HG03159 (cell line): ENCODE data around the gene CNGA4.
"Not testable (repeated sequence)": the region's sequence is repeated elsewhere in the genome, so short reads cannot be mapped to it uniquely, and the experiment has no call there.

Experiments
- ATAC-seq: cut with Tn5 transposase; IDR thresholded peaks from one replicate; pipeline ENCODE4 v1.9.1; 2021; ENCODE audit warnings: mild to moderate bottlenecking, moderate library complexity; ENCODE audit not compliant: unreplicated experiment

Gene CNGA4

GRCh38 chr11:6224421-6224820, 14.5 kb upstream of the CNGA4 start:
- ATAC-seq, result no peak

GRCh38 chr11:6225024-6225423, 13.9 kb upstream of the CNGA4 start:
- ATAC-seq, result no peak

GRCh38 chr11:6225896-6226295, 13.0 kb upstream of the CNGA4 start:
- no peak for ATAC-seq

GRCh38 chr11:6228520-6228919, 10.4 kb upstream of the CNGA4 start:
- no peak for ATAC-seq

GRCh38 chr11:6229911-6230310, 9.0 kb upstream of the CNGA4 start:
- no peak for ATAC-seq

GRCh38 chr11:6232899-6233298, 6.0 kb upstream of the CNGA4 start:
- no peak for ATAC-seq

GRCh38 chr11:6233984-6234386, 4.9 kb upstream of the CNGA4 start:
- ATAC-seq, result peak; percentile 0

GRCh38 chr11:6234387-6235107, 4.3 kb upstream of the CNGA4 start, which contains the start of gene FHIP1B:
FHIP1B (minus strand) TSS chr11:6234636; CDS start chr11:6224516, 10,120 bp downstream.
- ATAC-seq, result peak; percentile 94

- ATAC-seq, result no peak
These were observed 1.6 kb upstream of the CNGA4 start for GRCh38 chr11:6237266-6237665.

- ATAC-seq, result no peak
These were observed 1.1 kb upstream of the CNGA4 start for GRCh38 chr11:6237761-6238302.

GRCh38 chr11:6240139-6240538, 1.2 kb downstream of the CNGA4 start:
- no peak for ATAC-seq

- no peak for ATAC-seq
These were observed 1.9 kb downstream of the CNGA4 start for GRCh38 chr11:6240781-6241180.

- ATAC-seq, result no peak
These were observed 2.4 kb downstream of the CNGA4 start for GRCh38 chr11:6241316-6241715.

GRCh38 chr11:6245536-6245935, 6.6 kb downstream of the CNGA4 start:
- no peak for ATAC-seq

- no peak for ATAC-seq
These were observed 9.4 kb downstream of the CNGA4 start for GRCh38 chr11:6248248-6248647.

GRCh38 chr11:6248897-6249296, 10.0 kb downstream of the CNGA4 start:
- not testable (repeated sequence) for ATAC-seq

- ATAC-seq, result no peak
These were observed 11.1 kb downstream of the CNGA4 start for GRCh38 chr11:6249770-6250555.

GRCh38 chr11:6251120-6251733, 12.3 kb downstream of the CNGA4 start:
- peak; percentile 82 for ATAC-seq

- no peak for ATAC-seq
These were observed 13.1 kb downstream of the CNGA4 start for GRCh38 chr11:6251990-6252473.

- ATAC-seq, result peak; percentile 53
These were observed 14.3 kb downstream of the CNGA4 start for GRCh38 chr11:6253197-6253596.

GRCh38 chr11:6258141-6258540, 19.3 kb downstream of the CNGA4 start:
- ATAC-seq, result no peak
